Naive thymus-derived CD4-positive, alpha-beta T cell (primary cell): Measurements from ENCODE around the gene WWOX. TPM values are rescaled to one million over a fixed set of nuclear protein-coding genes. Genes with fewer than 3 reads are reported as not detected.

Source experiments
- ATAC-seq: fragments of 150-1000 bp; cut with Tn5 transposase; 2 replicates; pipeline ENCODE4 v1.10.0; 2021; ENCODE audit warnings: mild to moderate bottlenecking, moderate library complexity
- CTCF ChIA-PET: fragments of 350-600 bp; sonication (Branson Sonifier 250); formaldehyde crosslinking; loops from one replicate; lab custom pipeline; 2021; ENCODE audit warnings: antibody characterized with exemption; lab: Charles Lee
- POLR2A ChIA-PET: fragments of 350-600 bp; sonication (Branson Sonifier 250); formaldehyde crosslinking; loops from one replicate; lab custom pipeline; 2021; ENCODE audit warnings: antibody characterized with exemption, inconsistent platforms; lab: Charles Lee
- DNase-seq, 9 donors: peaks; one replicate each; pipeline versions ENCODE4 v3.0.0 to v3.0.0-alpha.2; 2020 to 2022; ENCODE audit warnings: mixed read lengths in 1 of 9
- H3K27ac ChIP-seq: one replicate; pipeline ENCODE4 v1.7.0; 2013; ENCODE audit warnings: mild to moderate bottlenecking, low read depth, low read length, moderate library complexity
- H3K27me3 ChIP-seq, 2 donors: one replicate each; pipeline ENCODE4 v1.7.0; 2013; ENCODE audit warnings: low read length in 2 of 2, mild to moderate bottlenecking in 2 of 2, moderate library complexity in 2 of 2; ENCODE audit not compliant: control insufficient read depth in 2 of 2, insufficient read depth in 2 of 2
- H3K36me3 ChIP-seq, 3 experiments: 1 replicate in 2 of 3; 2 replicates in 1 of 3; pipeline ENCODE4 v1.7.0; 2013; ENCODE audit warnings: low read length in 3 of 3, mild to moderate bottlenecking in 3 of 3, moderate library complexity in 1 of 3; ENCODE audit not compliant: insufficient read depth in 3 of 3, control insufficient read depth in 2 of 3
- H3K4me1 ChIP-seq, 2 donors: one replicate each; pipeline ENCODE4 v1.7.0; 2013; ENCODE audit warnings: low read length in 2 of 2, mild to moderate bottlenecking in 2 of 2, moderate library complexity in 1 of 2; ENCODE audit not compliant: control insufficient read depth in 2 of 2, insufficient read depth in 2 of 2
- H3K4me3 ChIP-seq: 2 replicates; pipeline ENCODE4 v1.7.0; 2013; ENCODE audit warnings: mild to moderate bottlenecking, low read length
- H3K9me3 ChIP-seq, 3 experiments: 1 replicate in 2 of 3; 2 replicates in 1 of 3; pipeline ENCODE4 v1.7.0; 2013; ENCODE audit warnings: low read length in 3 of 3; ENCODE audit not compliant: control insufficient read depth in 2 of 3
- H3K27ac Mint-ChIP-seq, 9 donors: one replicate each; pipeline ENCODE4 v1.8.0; 2020 to 2022; ENCODE audit warnings: mixed read lengths in 9 of 9, mild to moderate bottlenecking in 8 of 9, moderate library complexity in 5 of 9, inconsistent platforms in 2 of 9
- H3K27me3 Mint-ChIP-seq, 5 donors: one replicate each; pipeline ENCODE4 v1.8.0; 2021 to 2022; ENCODE audit warnings: mixed read lengths in 5 of 5, mild to moderate bottlenecking in 1 of 5
- H3K36me3 Mint-ChIP-seq, 5 donors: one replicate each; pipeline ENCODE4 v1.8.0; 2020 to 2022; ENCODE audit warnings: mixed read lengths in 5 of 5, mild to moderate bottlenecking in 3 of 5, inconsistent platforms in 1 of 5
- H3K4me1 Mint-ChIP-seq, 7 donors: one replicate each; pipeline ENCODE4 v1.8.0; 2020 to 2022; ENCODE audit warnings: mixed read lengths in 7 of 7, mild to moderate bottlenecking in 3 of 7, inconsistent platforms in 1 of 7
- H3K4me3 Mint-ChIP-seq, 10 donors: one replicate each; pipeline ENCODE4 v1.8.0; 2020 to 2022; ENCODE audit warnings: mild to moderate bottlenecking in 10 of 10, mixed read lengths in 10 of 10, moderate library complexity in 6 of 10, inconsistent platforms in 2 of 10
- H3K9me3 Mint-ChIP-seq, 11 donors: one replicate each; pipeline ENCODE4 v1.8.0; 2020 to 2022; ENCODE audit warnings: mixed read lengths in 11 of 11, mild to moderate bottlenecking in 4 of 11, inconsistent platforms in 1 of 11, moderate library complexity in 1 of 11
- intact Hi-C, 2 donors: fragments of 100-400 bp; cut with micrococcal nuclease; formaldehyde crosslinking; loops; one replicate each; pipeline ENCODE4 v1.15.1; 2023
- polyA plus RNA-seq, 2 donors: library from polyadenylated mRNA; unstranded; fragments of 300-500 nt; fragmentation: Illumina TruSeq; gene quantifications; one replicate each; pipeline ENCODE4 v1.2.3, GENCODE V29; 2021
- total RNA-seq, 6 experiments: library from RNA in 5 of 6; stranded (reverse) in 5 of 6; gene quantifications; 1 replicate in 5 of 6; 2 replicates in 1 of 6; pipeline ENCODE4 v1.2.3 and lab custom pipeline; 2021 to 2026

Gene WWOX
- total and polyA plus RNA-seq, 7 experiments from 2014 or later, result 13.8 to 31.1 (median 20.8) TPM

DNA sequence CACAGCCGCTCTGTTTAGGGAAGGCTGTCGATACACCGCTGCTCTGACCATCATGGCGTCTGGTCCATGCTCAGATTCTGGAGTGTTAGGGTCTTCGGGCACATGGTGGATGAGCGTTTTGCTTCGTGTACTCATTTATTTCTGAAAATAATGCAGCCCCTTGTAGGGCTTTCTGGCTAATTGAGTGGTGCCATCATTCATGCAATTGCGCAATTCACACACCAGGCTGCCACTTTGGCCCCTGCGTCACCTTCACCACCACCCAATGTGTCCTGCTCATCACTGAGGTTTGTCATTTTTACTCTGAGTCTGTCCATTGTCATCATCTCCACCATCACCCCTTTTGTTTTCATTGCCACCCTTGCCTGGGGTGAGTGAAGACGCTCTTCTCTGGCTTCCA lies 557.4 kb downstream of the WWOX start:
- CTCF ChIA-PET, result no interaction called here
- Mint-ChIP-seq H3K27me3 (peaks cover 0 to 5% (median 0%) of the 10 kb centered on the region in 5 donors), H3K9me3 (peaks cover 0 to 5% (median 0%) of the 10 kb centered on the region in 11 donors), H3K4me1 (peaks cover 0 to 6% (median 0%) of the 10 kb centered on the region in 7 donors), H3K27ac (no peak overlapping the region), H3K4me3 (no peak overlapping the region), H3K36me3 (peaks cover 0 to 3% (median 0%) of the 10 kb centered on the region in 5 donors)
- POLR2A ChIA-PET, result no interaction called here
- Histone ChIP-seq H3K4me1 (no peaks in the 10 kb centered on the region), H3K27ac (no peak overlapping the region), H3K4me3 (no peak overlapping the region), H3K27me3 (no peaks in the 10 kb centered on the region), H3K36me3 (no peaks in the 10 kb centered on the region), H3K9me3 (no peaks in the 10 kb centered on the region)
- no peak for ATAC-seq
- no peak for DNase-seq
- intact Hi-C loops, result no loop called here

DNA sequence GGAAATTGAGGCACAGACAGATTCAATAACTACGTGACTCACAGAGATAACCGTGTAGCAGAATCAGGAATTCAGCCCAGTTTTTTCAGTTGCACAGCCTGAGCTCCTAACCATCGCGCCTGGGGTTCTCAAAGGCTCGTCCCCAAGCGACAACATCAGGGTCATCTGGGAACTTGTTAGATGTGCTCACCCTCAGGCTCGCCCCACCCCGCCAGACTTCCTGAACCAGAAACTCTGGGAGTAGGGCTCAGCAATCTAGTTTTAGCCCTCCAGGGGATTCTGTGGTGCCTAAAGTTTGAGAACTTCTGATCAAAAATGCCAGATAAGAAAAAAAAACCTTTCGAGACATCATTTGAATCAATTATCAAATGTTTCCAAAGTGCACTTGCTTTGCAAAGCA lies 559.8 kb downstream of the WWOX start:
- H3K4me3 Mint-ChIP-seq, result no peak overlapping the region
- Histone ChIP-seq H3K4me1 (no peaks in the 10 kb centered on the region), H3K4me3 (no peak overlapping the region), H3K9me3 (no peaks in the 10 kb centered on the region), H3K27me3 (no peaks in the 10 kb centered on the region), H3K27ac (no peak overlapping the region), H3K36me3 (no peaks in the 10 kb centered on the region)
- peaks cover 0 to 6% (median 0%) of the 10 kb centered on the region in 7 donors for H3K4me1 Mint-ChIP-seq
- ChIA-PET CTCF (no interaction called here), POLR2A (no interaction called here)
- no peak overlapping the region for H3K27ac Mint-ChIP-seq
- peaks cover 0 to 5% (median 0%) of the 10 kb centered on the region in 5 donors for H3K27me3 Mint-ChIP-seq
- intact Hi-C loops, result no loop called here
- H3K36me3 Mint-ChIP-seq, result peaks cover 0 to 7% (median 3%) of the 10 kb centered on the region in 5 donors
- peaks cover 0 to 5% (median 0%) of the 10 kb centered on the region in 11 donors for H3K9me3 Mint-ChIP-seq
- ATAC-seq (no peak), DNase-seq (no peak)

DNA sequence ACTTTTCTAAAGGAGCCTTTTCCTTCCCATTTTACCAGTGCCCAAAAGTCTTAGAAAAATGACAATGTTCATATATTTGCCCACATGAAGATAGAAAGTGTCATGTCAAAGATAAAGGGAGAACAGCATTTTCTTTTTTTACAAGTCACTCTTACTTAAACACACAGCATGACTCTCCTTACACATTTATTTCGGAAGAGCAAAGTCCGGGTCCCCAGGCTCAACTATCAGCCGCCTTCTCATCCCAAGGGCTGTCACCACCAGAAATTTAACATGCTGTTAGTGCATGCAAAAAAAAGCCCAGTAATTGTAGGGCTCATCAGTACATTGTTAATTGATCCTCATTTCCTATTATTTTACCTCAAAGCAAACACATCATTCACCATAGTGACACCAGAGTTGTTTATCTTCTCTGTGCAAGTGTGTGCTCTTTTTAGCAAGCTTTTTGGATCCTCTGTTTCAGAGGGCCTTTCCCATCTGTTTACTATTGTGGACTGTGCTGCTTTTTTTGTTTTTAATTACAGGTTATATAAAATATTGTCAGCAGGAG lies 560.3 kb downstream of the WWOX start:
- Histone ChIP-seq H3K9me3 (no peaks in the 10 kb centered on the region), H3K4me1 (no peaks in the 10 kb centered on the region), H3K27me3 (no peaks in the 10 kb centered on the region), H3K27ac (no peak overlapping the region), H3K36me3 (no peaks in the 10 kb centered on the region), H3K4me3 (no peak overlapping the region)
- Mint-ChIP-seq H3K4me1 (peaks cover 0 to 6% (median 0%) of the 10 kb centered on the region in 7 donors), H3K27ac (no peak overlapping the region), H3K9me3 (peaks cover 0 to 5% (median 0%) of the 10 kb centered on the region in 11 donors), H3K36me3 (peaks cover 0 to 7% (median 3%) of the 10 kb centered on the region in 5 donors), H3K27me3 (peaks cover 0 to 5% (median 0%) of the 10 kb centered on the region in 5 donors), H3K4me3 (no peak overlapping the region)
- intact Hi-C loops, result no loop called here
- DNase-seq (no peak), ATAC-seq (no peak)
- POLR2A ChIA-PET, result no interaction called here
- CTCF ChIA-PET, result no interaction called here

DNA sequence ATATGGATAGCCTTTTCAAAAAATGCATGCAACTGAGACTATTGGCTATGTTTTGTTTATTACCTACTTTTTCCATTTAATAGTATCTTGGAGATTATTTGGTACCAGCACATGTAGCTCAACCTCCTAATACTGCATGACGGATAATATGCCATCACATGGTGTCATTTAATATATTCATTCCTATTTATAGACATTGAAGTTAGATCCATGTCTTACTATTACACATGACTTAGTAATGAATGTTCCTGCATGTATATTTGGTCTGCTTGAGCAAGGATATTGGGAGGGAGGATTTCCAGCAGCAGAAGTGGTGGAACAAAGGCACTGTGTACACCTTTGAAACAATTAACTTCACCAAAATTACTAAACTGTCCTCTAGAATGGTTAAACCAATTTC lies 561.3 kb downstream of the WWOX start:
- Mint-ChIP-seq H3K27ac (no peak overlapping the region), H3K36me3 (peaks cover 0 to 7% (median 3%) of the 10 kb centered on the region in 5 donors), H3K4me3 (no peak overlapping the region), H3K4me1 (no peaks in the 10 kb centered on the region), H3K9me3 (peaks cover 0 to 5% (median 0%) of the 10 kb centered on the region in 11 donors), H3K27me3 (peaks cover 0 to 5% (median 0%) of the 10 kb centered on the region in 5 donors)
- ChIA-PET CTCF (no interaction called here), POLR2A (no interaction called here)
- DNase-seq (no peak), ATAC-seq (no peak)
- intact Hi-C loops, result no loop called here
- H3K9me3 ChIP-seq, result no peaks in the 10 kb centered on the region
- H3K4me3 ChIP-seq, result no peak overlapping the region
- no peaks in the 10 kb centered on the region for H3K36me3 ChIP-seq
- no peaks in the 10 kb centered on the region for H3K27me3 ChIP-seq
- H3K4me1 ChIP-seq, result no peaks in the 10 kb centered on the region
- H3K27ac ChIP-seq, result no peak overlapping the region

DNA sequence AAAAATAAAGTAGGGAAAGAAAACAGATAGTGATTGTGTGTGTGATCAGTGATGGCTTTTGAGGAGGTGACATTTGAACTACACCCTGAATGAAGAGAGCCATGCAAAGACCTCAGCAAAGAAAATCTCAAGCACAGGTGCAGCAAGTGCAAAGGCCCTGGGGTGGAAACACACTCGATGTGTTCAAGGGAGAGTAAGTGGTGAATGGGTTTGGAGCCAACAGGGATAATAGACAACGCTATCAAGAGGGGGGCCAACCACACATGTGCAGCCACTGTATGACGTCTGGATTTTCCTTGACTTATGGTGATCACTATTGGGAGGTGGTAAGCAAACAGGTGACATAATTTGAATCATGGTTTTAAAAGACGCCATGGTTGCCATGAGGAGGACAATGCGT lies 564.2 kb downstream of the WWOX start:
- H3K36me3 ChIP-seq, result no peaks in the 10 kb centered on the region
- no peak overlapping the region for H3K27ac ChIP-seq
- Mint-ChIP-seq H3K27me3 (peaks cover 0 to 4% (median 0%) of the 10 kb centered on the region in 5 donors), H3K27ac (no peak overlapping the region), H3K4me3 (no peak overlapping the region), H3K9me3 (peaks cover 0 to 5% (median 0%) of the 10 kb centered on the region in 11 donors), H3K36me3 (peaks cover 0 to 7% (median 0%) of the 10 kb centered on the region in 5 donors), H3K4me1 (no peaks in the 10 kb centered on the region)
- no peak overlapping the region for H3K4me3 ChIP-seq
- no peaks in the 10 kb centered on the region for H3K27me3 ChIP-seq
- no peaks in the 10 kb centered on the region for H3K4me1 ChIP-seq
- no peaks in the 10 kb centered on the region for H3K9me3 ChIP-seq
- ChIA-PET CTCF (no interaction called here), POLR2A (no interaction called here)
- intact Hi-C loops, result no loop called here
- no peak for DNase-seq
- no peak for ATAC-seq

DNA sequence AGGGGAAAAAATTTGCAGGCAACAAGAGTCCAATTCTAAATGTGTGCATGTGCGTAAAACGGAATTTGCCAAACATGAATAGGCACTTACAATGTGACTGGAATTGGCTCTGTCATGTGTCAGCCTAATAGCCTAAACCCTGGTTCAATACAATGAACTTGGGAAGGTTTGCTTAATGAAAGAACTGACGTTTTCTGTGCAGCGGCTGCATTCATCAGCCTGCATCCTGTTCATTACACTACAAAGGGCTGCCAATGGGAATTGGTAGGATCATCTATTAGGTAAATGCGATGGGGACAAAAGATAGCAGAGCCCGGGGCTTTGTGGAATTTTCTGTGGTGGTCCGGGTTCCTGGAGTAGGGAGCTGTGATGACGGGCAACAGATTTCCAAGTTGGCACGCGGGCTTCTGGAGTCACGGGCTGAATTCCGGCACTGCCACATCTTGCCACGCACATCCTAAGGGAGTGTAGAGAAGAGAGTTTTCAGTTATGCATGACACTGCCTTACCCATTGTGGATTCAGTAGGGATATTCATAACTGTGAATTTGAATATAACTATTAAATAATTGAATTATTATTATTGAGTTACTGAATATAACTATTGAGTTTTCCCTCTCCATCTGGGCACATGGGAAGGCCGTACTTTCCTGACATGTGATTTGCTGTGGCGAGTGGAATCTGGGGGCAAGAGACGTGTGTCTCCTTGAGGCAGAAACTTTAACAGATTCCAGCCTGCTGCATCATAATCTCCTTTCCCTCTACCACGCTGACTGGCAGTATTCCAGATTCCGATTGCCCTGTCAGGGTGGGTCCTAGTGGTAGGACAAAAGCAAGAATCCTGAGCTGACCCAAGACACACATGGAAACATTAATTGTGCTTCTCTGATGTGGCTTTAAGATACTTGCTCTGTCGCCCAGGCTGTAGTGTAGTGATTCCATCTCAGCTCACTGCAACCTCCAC lies 565.6 kb downstream of the WWOX start:
- no peak overlapping the region for H3K27ac ChIP-seq
- H3K36me3 ChIP-seq, result no peaks in the 10 kb centered on the region
- Mint-ChIP-seq H3K27ac (no peak overlapping the region), H3K36me3 (peaks cover 0 to 7% (median 0%) of the 10 kb centered on the region in 5 donors), H3K9me3 (peaks cover 0 to 5% (median 0%) of the 10 kb centered on the region in 11 donors), H3K4me3 (no peak overlapping the region), H3K27me3 (no peaks in the 10 kb centered on the region), H3K4me1 (no peaks in the 10 kb centered on the region)
- H3K4me3 ChIP-seq, result no peak overlapping the region
- no peaks in the 10 kb centered on the region for H3K27me3 ChIP-seq
- CTCF ChIA-PET, result no interaction called here
- DNase-seq (no peak), ATAC-seq (no peak)
- H3K4me1 ChIP-seq, result no peaks in the 10 kb centered on the region
- POLR2A ChIA-PET, result no interaction called here
- H3K9me3 ChIP-seq, result no peaks in the 10 kb centered on the region
- intact Hi-C loops, result no loop called here
